GM23338 (cell line): ENCODE measurements around the gene CAV2. TPM values are rescaled to one million over a fixed set of nuclear protein-coding genes. Genes with fewer than 3 reads are reported as not detected.

ENCODE experiments used
- ATAC-seq: fragments of 200-7000 bp; cut with Tn5 transposase; 3 replicates; pipeline ENCODE4 v1.9.1; 2020
- DNase-seq: peaks from one replicate; pipeline ENCODE4 v3.0.0-alpha.2; 2015; ENCODE audit warnings: low spot score
- H2AFZ ChIP-seq: fragments of 200-600 bp; sonication (generic); 2 replicates; pipeline ENCODE4 v1.8.0; 2016; ENCODE audit warnings: antibody characterized with exemption, mild to moderate bottlenecking, moderate library complexity
- H3F3A ChIP-seq: fragments of 200-600 bp; sonication (generic); replicated peaks from 2 replicates; pipeline ENCODE4 v1.8.0; 2017; ENCODE audit warnings: antibody characterized with exemption, mixed run types, low read depth
- H3K27ac ChIP-seq: fragments of 200-600 bp; sonication (generic); 2 replicates; pipeline ENCODE4 v1.6.1; 2016; ENCODE audit warnings: low read depth
- H3K27me3 ChIP-seq: fragments of 200-600 bp; sonication (generic); 2 replicates; pipeline ENCODE4 v1.8.0; 2016; ENCODE audit warnings: mild to moderate bottlenecking, mixed run types, moderate library complexity; ENCODE audit not compliant: insufficient read depth
- H3K36me3 ChIP-seq: fragments of 200-600 bp; sonication (generic); 2 replicates; pipeline ENCODE4 v1.8.0; 2016; ENCODE audit warnings: mild to moderate bottlenecking; ENCODE audit not compliant: insufficient read depth
- H3K4me1 ChIP-seq: fragments of 200-600 bp; sonication (generic); 2 replicates; pipeline ENCODE4 v1.8.0; 2016; ENCODE audit warnings: mild to moderate bottlenecking, moderate library complexity; ENCODE audit not compliant: insufficient read depth
- H3K4me2 ChIP-seq: fragments of 200-600 bp; sonication (generic); 2 replicates; pipeline ENCODE4 v1.7.1; 2017; ENCODE audit warnings: mixed run types
- H3K4me3 ChIP-seq: fragments of 200-600 bp; sonication (generic); 2 replicates; pipeline ENCODE4 v1.6.1; 2016; ENCODE audit warnings: mixed run types
- H3K79me2 ChIP-seq: fragments of 200-600 bp; sonication (generic); replicated peaks from 2 replicates; pipeline ENCODE4 v1.8.0; 2017; ENCODE audit warnings: mild to moderate bottlenecking; ENCODE audit not compliant: insufficient read depth
- H3K9me2 ChIP-seq: fragments of 200-600 bp; sonication (generic); 2 replicates; pipeline ENCODE4 v1.8.0; 2017; ENCODE audit not compliant: insufficient read depth
- H4K20me1 ChIP-seq: fragments of 200-600 bp; sonication (generic); replicated peaks from 2 replicates; pipeline ENCODE4 v1.8.0; 2017; ENCODE audit warnings: mild to moderate bottlenecking; ENCODE audit not compliant: insufficient read depth
- H3K27ac Mint-ChIP-seq: 2 replicates; pipeline ENCODE4 v1.8.0; 2020; ENCODE audit warnings: inconsistent platforms, mild to moderate bottlenecking, moderate library complexity, mixed read lengths
- H3K27me3 Mint-ChIP-seq: 3 replicates; pipeline ENCODE4 v1.8.0; 2022; ENCODE audit warnings: low read depth, mild to moderate bottlenecking, moderate library complexity, mixed read lengths, inconsistent platforms; ENCODE audit not compliant: insufficient read depth, poor library complexity
- H3K36me3 Mint-ChIP-seq: 3 replicates; pipeline ENCODE4 v1.8.0; 2021; ENCODE audit warnings: low read depth, mild to moderate bottlenecking, inconsistent platforms, moderate library complexity, mixed read lengths
- H3K4me1 Mint-ChIP-seq: 3 replicates; pipeline ENCODE4 v1.8.0; 2020; ENCODE audit warnings: mild to moderate bottlenecking, inconsistent platforms, mixed read lengths
- H3K4me3 Mint-ChIP-seq: 3 replicates; pipeline ENCODE4 v1.8.0; 2021; ENCODE audit warnings: moderate library complexity, mild to moderate bottlenecking, inconsistent platforms, mixed read lengths
- H3K9me3 Mint-ChIP-seq: 3 replicates; pipeline ENCODE4 v1.8.0; 2020; ENCODE audit warnings: moderate library complexity, mild to moderate bottlenecking, inconsistent platforms, mixed read lengths
- CREB1 ChIP-seq: fragments of 250-450 bp; sonication (Bioruptor Pico); IDR thresholded peaks from 2 replicates; pipeline ENCODE4 v1.5.0; 2020; ENCODE audit warnings: low read depth, mild to moderate bottlenecking, moderate library complexity
- CTCF ChIP-seq, 2 experiments: fragments of 200-600 bp in 1 of 2; sonication (generic) in 1 of 2; conservative IDR thresholded peaks; 2 replicates each; pipeline versions ENCODE4 v1.5.1 to v1.6.1; 2016 to 2017; ENCODE audit warnings: antibody characterized with exemption in 2 of 2, low read depth in 2 of 2, mild to moderate bottlenecking in 2 of 2, moderate library complexity in 1 of 2
- ETS1 ChIP-seq: IDR thresholded peaks from 2 replicates; pipeline ENCODE4 v1.6.1; 2016; ENCODE audit warnings: antibody characterized with exemption
- EZH2 ChIP-seq: fragments of 200-600 bp; sonication (generic); IDR thresholded peaks from one replicate; pipeline ENCODE4 v1.8.0; 2017; ENCODE audit warnings: antibody characterized with exemption, mild to moderate bottlenecking, low read depth; ENCODE audit not compliant: unreplicated experiment
- EZH2phosphoT487 ChIP-seq: fragments of 200-600 bp; sonication (generic); IDR thresholded peaks from one replicate; pipeline ENCODE4 v1.8.1; 2018; ENCODE audit warnings: antibody characterized with exemption; ENCODE audit not compliant: unreplicated experiment
- JUNB ChIP-seq: IDR thresholded peaks from one replicate; pipeline ENCODE4 v1.6.1; 2016; ENCODE audit warnings: antibody characterized with exemption; ENCODE audit not compliant: unreplicated experiment
- NANOG ChIP-seq: IDR thresholded peaks from 2 replicates; pipeline ENCODE4 v1.6.1; 2016; ENCODE audit warnings: antibody characterized with exemption, borderline replicate concordance
- POLR2AphosphoS5 ChIP-seq: IDR thresholded peaks from 2 replicates; pipeline ENCODE4 v1.6.1; 2016; ENCODE audit warnings: antibody characterized with exemption, low read depth
- REST ChIP-seq: IDR thresholded peaks from one replicate; pipeline ENCODE4 v1.6.1; 2018; ENCODE audit warnings: antibody characterized with exemption; ENCODE audit not compliant: unreplicated experiment
- STAT1 ChIP-seq: IDR thresholded peaks from one replicate; pipeline ENCODE4 v1.6.1; 2016; ENCODE audit warnings: antibody characterized with exemption; ENCODE audit not compliant: unreplicated experiment
- ZNF114 ChIP-seq: fragments of 250-450 bp; sonication (Bioruptor Pico); IDR thresholded peaks from 2 replicates; pipeline ENCODE4 v1.5.0; 2020; ENCODE audit warnings: mild to moderate bottlenecking, moderate library complexity
- ZNF331 ChIP-seq: fragments of 250-450 bp; sonication (Bioruptor Pico); IDR thresholded peaks from 2 replicates; pipeline ENCODE4 v1.5.0; 2020; ENCODE audit warnings: low read depth, mild to moderate bottlenecking, moderate library complexity
- ZNF462 ChIP-seq: fragments of 250-450 bp; sonication (Bioruptor Pico); IDR thresholded peaks from 2 replicates; pipeline ENCODE4 v1.5.0; 2020; ENCODE audit warnings: mild to moderate bottlenecking, moderate library complexity
- polyA plus RNA-seq: library from polyadenylated mRNA; unstranded; fragments of >200 nt; fragmentation: Nextera tagmentation; extraction: Ambion mirVana; gene quantifications from 2 replicates; pipeline ENCODE4 v1.2.1, GENCODE V29; 2016
- total RNA-seq: library from RNA; depleted of rRNA; stranded (reverse); fragments of >200 nt; shearing (Covaris generic); gene quantifications from 2 replicates; pipeline ENCODE4 v1.2.3, GENCODE V29; 2014

CAV2 gene
- total and polyA plus RNA-seq, 2 experiments from 2014 or later: 4.2 to 6.6 TPM

- Histone ChIP-seq H3K4me3 (peak overlapping the region; percentile 83), H3K9me2 (no peaks in the 10 kb centered on the region), H3K4me2 (peak overlapping the region; percentile 93), H3K27ac (no peak overlapping the region), H3K27me3 (peaks cover 14% of the 10 kb centered on the region), H2AFZ (peak overlapping the region; percentile 95), H3F3A (no peaks in the 10 kb centered on the region), H4K20me1 (no peaks in the 10 kb centered on the region), H3K79me2 (no peaks in the 10 kb centered on the region), H3K36me3 (no peaks in the 10 kb centered on the region), H3K4me1 (peaks cover 39% of the 10 kb centered on the region)
- ATAC-seq (peak; percentile 79), DNase-seq (peak; percentile 88)
- Mint-ChIP-seq H3K36me3 (no peaks in the 10 kb centered on the region), H3K27ac (no peak overlapping the region), H3K4me3 (peak overlapping the region; percentile 92), H3K4me1 (peaks cover 48% of the 10 kb centered on the region), H3K9me3 (no peaks in the 10 kb centered on the region), H3K27me3 (peaks cover 38% of the 10 kb centered on the region)
- TF ChIP-seq REST (no peak), ETS1 (no peak), CREB1 (CRISPR knock-in tag) (peak; percentile 33; the same call in 1 of the 2 replicates), STAT1 (no peak), JUNB (no peak), POLR2AphosphoS5 (0 out of 2 replicates have a peak, but pooled peaks have one; percentile 16), CTCF (conservative IDR thresholded peaks at IDR 0.05; ENCODE audit: low read depth in 2 of 2) (peak; percentile 58 to 69), ZNF462 (CRISPR knock-in tag) (no peak), EZH2phosphoT487 (no peak), EZH2 (no peak), NANOG (no peak), ZNF331 (CRISPR knock-in tag) (no peak), ZNF114 (CRISPR knock-in tag) (no peak)
Observed at GRCh38 chr7:116525913-116526861, 26.6 kb downstream of the CAV2 start.
